Liver (tissue), 3 donors: ENCODE measurements around the gene PLA2G6.

Experiments
- ATF3 ChIP-seq: IDR thresholded peaks from 2 replicates; pipeline ENCODE4 v1.6.1; 2016; ENCODE audit warnings: antibody characterized with exemption
- CTCF ChIP-seq: fragments of 150-350 bp; IDR thresholded peaks from 2 replicates; pipeline ENCODE4 v1.5.1; 2017; ENCODE audit warnings: improper control_type of control experiment, low read depth, low read length; ENCODE audit not compliant: missing input control
- EGR1 ChIP-seq, 2 donors: IDR thresholded peaks; 2 replicates each; pipeline ENCODE4 v1.6.1; 2016 to 2018; ENCODE audit warnings: antibody characterized with exemption in 2 of 2, low read depth in 2 of 2
- GABPA ChIP-seq, 2 donors: IDR thresholded peaks in 1 of 2; conservative IDR thresholded peaks in 1 of 2; 2 replicates each; pipeline ENCODE4 v1.6.1; 2016; ENCODE audit warnings: antibody characterized with exemption in 2 of 2, mild to moderate bottlenecking in 1 of 2, moderate library complexity in 1 of 2
- RAD21 ChIP-seq, 2 donors: IDR thresholded peaks; 2 replicates each; pipeline ENCODE4 v1.6.1; 2016; ENCODE audit warnings: antibody characterized with exemption in 2 of 2, mild to moderate bottlenecking in 2 of 2
- REST ChIP-seq: IDR thresholded peaks from 2 replicates; pipeline ENCODE4 v1.6.1; 2016; ENCODE audit warnings: antibody characterized with exemption, mild to moderate bottlenecking
- donor health status: healthy.
- donor health status: healthy.

- TF ChIP-seq CTCF (no peak), REST (no peak), EGR1 (IDR thresholded peaks at IDR 0.05; ENCODE audit: low read depth in 2 of 2) (no peak), RAD21 (IDR thresholded peaks at IDR 0.05) (no peak), GABPA (IDR thresholded peaks at IDR 0.05 in 1 of 2, conservative IDR thresholded peaks at IDR 0.05 in 1 of 2) (no peak), ATF3 (no peak)
Observed at GRCh38 chr22:38086942-38087341, 94.7 kb downstream of the PLA2G6 start.
